ENCODE results near the gene PHACTR1.

DNA sequence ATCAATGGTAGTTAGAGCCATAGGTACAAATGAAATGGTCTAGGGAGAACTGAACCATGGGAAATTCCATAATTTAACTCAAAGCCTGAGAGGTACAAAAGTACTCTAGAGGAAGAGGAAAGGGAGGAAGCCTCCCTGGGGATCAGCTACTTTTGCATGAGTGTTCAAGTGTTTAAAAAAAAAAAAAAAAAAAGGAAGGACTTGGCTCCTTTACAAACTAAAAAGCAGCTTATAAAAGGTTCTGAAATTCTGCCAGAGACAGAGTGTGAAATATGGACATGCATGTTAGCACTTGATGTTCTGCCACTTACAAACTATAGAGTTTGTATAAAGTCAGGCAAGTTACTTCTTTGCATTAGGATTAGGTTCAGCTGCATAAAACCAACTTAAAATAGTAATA lies 321.7 kb downstream of the PHACTR1 start:
- no peak for TF ChIP-seq BHLHE40 (IDR thresholded peaks at IDR 0.05; ENCODE audit: borderline replicate concordance)
- TF ChIP-seq SP1 (IDR thresholded peaks at IDR 0.05), result no peak
- TF ChIP-seq, protein P1, sequence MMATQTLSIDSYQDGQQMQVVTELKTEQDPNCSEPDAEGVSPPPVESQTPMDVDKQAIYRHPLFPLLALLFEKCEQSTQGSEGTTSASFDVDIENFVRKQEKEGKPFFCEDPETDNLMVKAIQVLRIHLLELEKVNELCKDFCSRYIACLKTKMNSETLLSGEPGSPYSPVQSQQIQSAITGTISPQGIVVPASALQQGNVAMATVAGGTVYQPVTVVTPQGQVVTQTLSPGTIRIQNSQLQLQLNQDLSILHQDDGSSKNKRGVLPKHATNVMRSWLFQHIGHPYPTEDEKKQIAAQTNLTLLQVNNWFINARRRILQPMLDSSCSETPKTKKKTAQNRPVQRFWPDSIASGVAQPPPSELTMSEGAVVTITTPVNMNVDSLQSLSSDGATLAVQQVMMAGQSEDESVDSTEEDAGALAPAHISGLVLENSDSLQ (IDR thresholded peaks at IDR 0.05), result no peak
- no peak for TF ChIP-seq TARDBP (IDR thresholded peaks at IDR 0.05)
- TF ChIP-seq NFRKB (IDR thresholded peaks at IDR 0.05), result no peak
- TF ChIP-seq CTBP1 (IDR thresholded peaks at IDR 0.05; ENCODE audit: borderline replicate concordance), result no peak
- no peak for TF ChIP-seq FOXA1 (IDR thresholded peaks at IDR 0.05)
- TF ChIP-seq SUZ12 (IDR thresholded peaks at IDR 0.05), result no peak
- TF ChIP-seq FOXK2 (IDR thresholded peaks at IDR 0.05), result no peak
- no peak for TF ChIP-seq HDGF (IDR thresholded peaks at IDR 0.05; ENCODE audit: borderline replicate concordance)
